Skeletal muscle cell (primary cell): ENCODE data around the gene KLHL36.
"Not testable (repeated sequence)": the region's sequence is repeated elsewhere in the genome, so short reads cannot be mapped to it uniquely, and the experiment has no call there.

ENCODE experiments used
- DNase-seq: peaks from one replicate; pipeline ENCODE4 v3.0.0-alpha.2; 2010; ENCODE audit warnings: low read depth
- H3K4me3 ChIP-seq: 2 replicates; pipeline ENCODE4 v1.5.1; 2011; ENCODE audit warnings: low read depth, mild to moderate bottlenecking, control low read depth, low read length, moderate library complexity

Gene KLHL36

DNA sequence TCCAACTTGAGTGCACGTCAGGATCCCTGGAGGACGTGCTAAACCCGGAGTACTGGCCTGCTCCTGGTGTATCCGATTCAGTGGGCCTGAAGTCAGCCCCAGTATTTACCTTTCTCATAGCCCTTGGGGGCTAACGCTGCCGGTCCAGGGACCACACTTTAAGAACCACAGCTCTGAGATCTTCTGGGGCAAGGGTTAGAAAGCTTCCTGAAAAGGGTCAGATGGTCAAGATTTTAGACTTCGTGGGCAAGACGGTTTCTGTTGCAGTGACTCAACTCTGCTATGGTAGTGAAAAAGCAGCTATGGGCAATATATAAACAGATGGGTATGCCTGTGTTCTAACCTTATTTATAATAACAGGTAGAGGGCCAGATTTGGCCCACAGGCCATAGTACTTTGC, 36.9 kb downstream of the KLHL36 start:
- DNase-seq: no peak
- H3K4me3 ChIP-seq: no peak overlapping the region

DNA sequence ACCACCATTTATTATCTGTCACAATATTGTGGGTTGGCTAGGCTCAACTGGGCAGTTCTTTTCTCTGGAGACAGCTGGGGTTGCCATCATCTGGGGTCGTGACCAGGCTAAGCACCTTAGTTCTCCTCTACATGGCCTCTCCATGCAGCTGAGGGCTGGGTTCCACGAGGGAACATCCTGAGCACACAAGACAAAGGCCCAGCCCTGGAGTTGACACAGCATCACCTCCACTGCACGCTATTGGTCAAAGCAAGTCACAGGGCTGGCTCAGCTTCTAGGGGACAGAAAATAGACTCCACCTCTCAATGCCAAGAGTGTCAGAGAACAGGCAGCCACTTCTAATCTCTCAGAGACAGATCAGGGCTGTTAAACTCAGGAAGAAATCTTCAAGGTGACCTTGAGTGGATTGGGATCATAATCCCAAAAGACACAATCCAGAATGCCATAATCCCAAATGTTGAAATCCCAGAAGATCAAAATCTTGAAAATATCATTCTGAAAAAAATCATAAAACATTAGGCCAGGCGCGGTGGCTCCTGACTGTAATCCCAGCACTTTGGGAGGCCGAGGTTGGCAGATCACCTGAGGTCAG, 38.5 kb downstream of the KLHL36 start:
- no peak overlapping the region for H3K4me3 ChIP-seq
- no peak for DNase-seq

DNA sequence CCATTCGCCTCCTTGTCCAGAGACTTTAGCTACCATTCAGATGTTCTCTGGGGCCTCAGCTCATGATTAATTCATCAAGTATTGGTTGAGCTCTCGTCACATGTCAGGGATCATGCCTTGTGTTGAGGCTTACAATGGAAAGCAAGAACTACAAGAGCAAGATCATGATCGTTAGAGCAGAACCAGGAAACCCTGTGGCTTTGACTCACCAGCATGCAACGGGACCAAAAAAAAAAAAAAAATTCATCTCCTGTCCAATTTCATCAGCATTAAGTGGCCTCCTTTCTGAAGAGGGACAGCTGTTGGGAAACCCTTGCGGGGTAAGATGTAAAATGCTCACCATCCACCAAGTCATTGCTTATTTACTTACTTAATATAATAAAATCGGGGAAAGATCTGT, 39.4 kb downstream of the KLHL36 start:
- peak; percentile 80 for DNase-seq
- H3K4me3 ChIP-seq: no peak overlapping the region

DNA sequence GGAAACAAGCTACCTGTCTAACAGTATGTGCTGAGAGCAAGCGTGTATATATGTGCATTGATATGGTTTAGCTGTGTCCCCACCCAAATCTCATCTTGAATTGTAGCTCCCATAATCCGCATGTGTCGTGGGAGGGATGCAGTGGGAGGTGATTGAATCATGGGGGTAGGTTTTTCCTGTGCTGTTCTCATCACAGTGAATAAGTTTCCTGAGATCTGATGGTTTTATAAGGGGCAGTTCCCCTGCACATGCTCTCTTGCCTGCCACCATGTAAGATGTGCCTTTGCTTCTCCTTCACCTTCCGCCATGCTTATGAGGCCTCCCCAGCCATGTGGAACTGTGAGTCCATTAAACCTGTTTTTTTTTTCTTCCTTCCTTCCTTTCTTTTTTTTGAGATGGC, 39.9 kb downstream of the KLHL36 start:
- not testable (repeated sequence) for DNase-seq, H3K4me3 ChIP-seq

DNA sequence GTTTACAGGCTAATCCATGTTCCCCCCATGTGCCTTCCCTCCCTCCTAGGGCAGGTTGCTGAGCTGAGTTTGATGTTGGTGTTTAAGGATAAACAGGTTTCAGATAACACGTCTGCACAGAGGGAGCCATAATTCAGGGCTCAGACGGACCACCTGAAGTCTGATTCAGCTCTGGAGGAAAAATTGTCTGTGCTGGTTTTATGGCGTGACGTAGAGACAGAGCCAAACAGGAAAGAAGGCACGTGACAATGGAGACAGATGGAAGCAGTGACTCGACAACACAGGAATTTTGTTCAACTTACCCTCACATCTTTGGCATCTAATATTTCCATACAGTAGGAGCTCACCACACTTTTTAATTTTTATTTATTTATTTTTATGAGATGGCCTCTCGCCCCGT, 40.8 kb downstream of the KLHL36 start:
- DNase-seq: peak; percentile 67
- no peak overlapping the region for H3K4me3 ChIP-seq

DNA sequence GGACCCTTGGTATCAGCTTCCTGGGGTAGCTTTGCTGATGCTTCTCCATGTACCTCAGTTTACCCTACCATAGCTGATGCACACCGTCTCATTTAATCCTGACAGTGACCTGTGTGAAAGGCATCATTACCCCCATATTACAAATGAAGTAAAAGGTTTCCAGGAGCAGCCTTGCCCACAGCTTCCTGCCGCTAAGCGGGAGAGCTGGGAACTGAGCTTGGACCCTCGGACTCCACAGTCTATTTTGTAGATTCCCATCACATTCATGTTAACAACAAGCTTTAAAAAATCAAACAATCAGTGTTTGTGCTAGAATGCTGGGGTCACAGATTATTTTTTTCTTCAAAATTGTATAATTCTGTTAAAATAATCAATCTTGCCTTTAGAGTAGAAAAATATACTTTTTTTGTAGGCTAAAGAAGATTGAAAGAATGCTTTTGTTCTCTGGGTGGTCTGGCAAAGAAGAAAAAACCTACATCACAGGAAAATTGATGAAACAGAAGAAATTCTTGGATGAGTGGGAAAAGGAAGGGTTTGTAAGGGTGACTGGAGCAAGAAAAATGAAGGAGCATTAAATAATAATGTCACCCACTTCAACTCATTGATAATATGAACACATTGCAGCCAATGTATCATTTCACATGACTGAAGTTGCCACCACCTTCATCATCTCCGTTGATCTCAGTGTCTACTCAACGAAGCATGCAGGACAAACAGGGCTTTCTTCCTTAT, 41.9 kb downstream of the KLHL36 start:
- no peak for DNase-seq
- H3K4me3 ChIP-seq: no peak overlapping the region

DNA sequence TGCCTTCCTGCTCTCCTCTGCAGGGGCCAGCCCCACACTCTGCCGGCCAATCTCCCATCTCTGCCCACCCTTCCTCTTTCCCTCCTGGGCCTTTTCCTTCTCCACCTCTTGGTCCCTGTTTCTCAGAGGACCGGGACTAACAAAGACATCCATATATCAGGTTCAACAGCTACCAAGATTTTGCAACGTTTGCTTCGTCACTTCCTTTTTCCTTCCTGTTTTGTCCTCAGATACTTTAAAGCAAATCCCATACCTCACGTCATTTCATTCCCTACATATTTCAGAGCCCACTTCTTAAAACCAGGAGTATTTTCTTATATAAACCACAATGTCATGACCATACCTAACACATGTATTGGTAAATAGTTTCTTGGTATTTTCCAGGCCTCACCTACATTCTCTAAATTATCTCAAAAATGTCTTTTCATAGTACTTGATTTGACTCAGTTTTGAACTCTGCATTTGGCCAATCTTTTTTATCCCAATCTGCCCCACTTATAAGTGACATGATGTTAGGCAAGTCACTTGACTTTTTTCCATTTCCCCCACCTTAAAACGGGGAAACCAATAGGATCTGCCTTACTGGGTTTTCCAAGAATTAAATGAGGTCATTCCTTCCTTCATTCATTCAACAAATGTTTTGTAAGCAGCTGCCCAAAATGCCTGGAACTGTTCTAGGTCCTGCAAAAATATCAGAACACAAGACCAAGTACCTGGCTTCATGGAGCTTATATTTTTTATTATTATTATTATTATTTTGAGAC, 44.3 kb downstream of the KLHL36 start:
- no peak overlapping the region for H3K4me3 ChIP-seq
- DNase-seq: no peak

DNA sequence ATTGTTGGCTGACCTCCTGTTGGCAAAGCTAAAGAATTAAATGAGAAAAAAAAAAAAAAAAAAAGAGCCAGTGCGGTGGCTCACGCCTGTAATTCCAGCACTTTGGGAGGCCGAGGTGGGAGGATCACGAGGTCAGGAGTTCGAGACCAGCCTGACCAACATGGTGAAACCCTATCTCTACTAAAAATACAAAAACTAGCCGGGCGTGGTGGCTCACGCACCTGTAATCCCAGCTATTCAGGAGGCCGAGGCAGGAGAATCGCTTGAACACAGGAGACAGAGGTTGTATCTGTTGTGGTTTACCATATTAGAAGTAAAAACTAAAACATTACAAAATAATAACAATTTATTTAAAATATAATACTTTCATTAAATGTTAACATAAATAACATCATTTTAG, 45.6 kb downstream of the KLHL36 start:
- H3K4me3 ChIP-seq, DNase-seq: not testable (repeated sequence)

DNA sequence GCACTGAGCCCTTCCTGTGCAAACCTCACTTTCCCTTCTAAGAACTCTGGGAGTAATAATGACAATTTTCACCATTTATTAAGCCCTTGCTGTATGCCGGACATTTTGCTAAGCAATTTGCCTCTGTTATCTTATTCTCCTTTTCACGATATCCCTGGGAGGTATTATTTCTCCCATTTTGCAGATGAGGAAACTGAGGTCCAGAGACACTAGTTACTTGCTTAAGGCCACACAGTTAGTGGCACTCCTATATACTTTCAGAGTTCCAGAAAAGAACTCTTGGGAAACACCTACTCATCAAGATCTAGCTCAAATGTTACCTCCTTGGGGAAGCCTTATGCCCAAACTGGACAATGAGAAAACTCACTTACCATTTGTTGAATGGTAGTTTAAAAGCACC, 46.7 kb downstream of the KLHL36 start:
- DNase-seq: no peak

DNA sequence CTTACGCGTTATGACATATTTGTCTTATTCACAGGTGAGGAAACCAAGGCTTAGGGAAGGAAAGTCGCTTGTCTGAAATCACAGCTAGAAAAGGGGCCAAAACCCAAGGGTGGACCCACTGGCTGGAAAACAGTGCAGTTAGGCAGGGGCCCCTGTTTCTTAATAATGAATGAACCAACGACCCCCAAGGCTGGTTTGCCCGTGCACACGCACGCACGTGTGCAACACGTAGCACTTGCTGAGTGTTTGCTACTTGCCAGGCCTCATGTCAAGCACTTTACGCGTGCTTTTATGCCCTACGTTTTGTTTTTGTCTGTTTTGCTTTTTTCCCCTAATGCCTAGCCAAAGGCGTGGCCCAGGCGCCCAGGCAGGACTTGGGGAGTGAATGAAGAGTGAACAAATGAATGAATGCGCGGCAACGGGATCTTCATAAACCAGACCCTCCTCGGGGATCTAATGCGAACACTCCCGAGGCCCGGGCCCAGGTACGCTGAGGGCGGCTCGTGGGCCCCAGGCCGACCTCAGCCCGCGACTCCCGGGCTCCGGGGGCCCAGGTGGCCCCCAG, 50.9 kb downstream of the KLHL36 start:
- DNase-seq: no peak
- H3K4me3 ChIP-seq: peak overlapping the region; percentile 75

More for the DNA sequence above, 46.7 kb downstream of the KLHL36 start:
- no peak overlapping the region for H3K4me3 ChIP-seq

DNA sequence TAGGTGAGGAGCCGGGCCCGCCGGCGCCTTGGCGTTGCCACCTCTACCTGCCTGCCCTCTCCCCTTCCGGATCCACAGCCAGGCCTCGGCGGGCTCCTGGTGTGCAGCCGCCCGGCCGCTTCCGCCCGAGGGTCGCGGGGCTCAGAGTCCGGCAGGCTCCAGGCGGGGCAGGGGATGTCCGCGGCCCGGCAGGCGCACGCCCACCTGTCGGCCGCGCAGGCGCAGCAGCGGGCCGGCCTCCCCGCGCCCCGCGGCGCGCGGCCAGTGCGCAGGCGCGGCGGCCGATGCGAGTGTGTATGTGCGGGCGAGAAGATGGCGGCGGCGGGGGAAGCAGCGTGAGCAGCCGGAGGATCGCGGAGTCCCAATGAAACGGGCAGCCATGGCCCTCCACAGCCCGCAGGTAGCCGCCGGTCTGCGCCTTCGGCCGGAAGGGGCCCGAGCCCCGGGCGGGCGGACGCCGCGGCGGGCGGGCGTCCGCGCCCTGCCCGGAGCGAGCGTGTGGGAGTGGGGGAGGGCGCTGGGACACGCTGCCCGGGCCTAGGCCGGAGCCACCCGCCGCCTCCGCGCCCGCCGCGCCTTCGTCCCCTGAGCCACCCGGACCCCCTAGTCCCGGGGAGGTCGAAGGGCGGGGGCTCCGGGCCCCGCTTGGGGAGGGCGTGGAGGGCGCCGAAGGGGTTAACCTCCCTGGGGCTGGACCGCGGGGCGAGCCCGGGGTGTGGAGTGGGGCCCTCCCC, 51.6 kb downstream of the KLHL36 start, which contains the start of gene USP10:
USP10 (plus strand) TSS at position 289 of the 734 bp plus-strand sequence; CDS start at position 380, 91 bp downstream.
- no peak for DNase-seq
- peak within 1 kb of the TSS; percentile 75 for H3K4me3 ChIP-seq

DNA sequence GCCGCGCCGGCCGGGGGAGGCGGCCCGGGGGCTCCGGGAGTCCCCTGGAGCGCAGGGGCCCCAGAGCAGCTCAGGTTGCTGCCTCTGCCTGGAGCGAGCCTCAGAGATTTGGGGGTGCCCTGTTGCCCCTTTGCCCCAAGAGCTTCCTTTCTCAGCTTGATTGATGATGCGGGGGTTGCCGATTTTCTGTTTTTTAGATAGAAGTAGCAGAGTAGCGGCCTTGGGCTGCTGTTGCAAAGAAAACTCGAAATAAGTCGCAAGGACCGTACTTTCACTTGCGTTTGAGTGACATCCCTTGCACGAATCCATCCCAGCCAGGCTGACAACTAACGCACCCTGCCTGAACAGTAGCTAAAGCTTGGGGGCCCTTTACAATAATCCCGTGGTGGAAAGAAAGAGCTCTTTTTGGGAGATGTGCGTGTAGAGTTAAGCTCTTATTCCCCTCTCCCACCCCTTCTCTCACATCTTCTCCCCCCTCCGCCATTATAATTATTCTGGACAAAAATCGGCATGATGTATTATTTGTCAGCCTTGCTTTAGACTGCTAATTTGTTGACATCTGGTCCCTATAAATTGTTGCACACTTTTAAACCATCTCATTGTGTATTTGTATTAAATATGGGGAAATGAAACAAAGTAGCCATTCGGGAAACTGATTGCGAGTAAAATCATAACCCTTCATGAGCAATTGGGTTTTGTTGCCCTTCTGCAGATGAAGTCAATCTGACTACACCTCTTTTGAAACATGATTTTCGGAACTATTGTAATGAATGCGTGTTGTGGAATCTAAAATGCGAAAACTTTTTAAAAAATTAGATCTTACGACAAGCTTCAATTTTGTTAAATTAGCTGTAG, 52.4 kb downstream of the KLHL36 start:
- DNase-seq: no peak
- peak overlapping the region; percentile 75 for H3K4me3 ChIP-seq

DNA sequence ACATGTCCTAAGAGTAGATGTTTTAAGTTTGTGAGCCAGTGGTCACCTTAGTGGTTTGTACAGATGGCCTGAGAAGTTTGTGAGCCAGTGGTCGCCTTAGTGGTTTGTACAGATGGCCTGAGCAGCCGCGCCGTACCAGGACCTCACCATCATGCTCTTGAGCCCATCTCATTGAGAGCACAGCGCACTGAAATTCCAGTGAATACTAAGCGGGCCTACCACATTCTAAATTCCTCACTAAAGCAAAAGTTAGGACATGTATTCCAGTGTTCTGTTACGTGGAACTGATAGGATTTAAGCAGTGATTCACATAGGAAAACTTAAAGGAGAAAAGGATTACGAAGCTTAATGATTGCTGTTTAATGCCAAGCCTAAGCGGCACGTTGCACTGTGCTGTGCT, 55.4 kb downstream of the KLHL36 start:
- no peak overlapping the region for H3K4me3 ChIP-seq
- DNase-seq: no peak

DNA sequence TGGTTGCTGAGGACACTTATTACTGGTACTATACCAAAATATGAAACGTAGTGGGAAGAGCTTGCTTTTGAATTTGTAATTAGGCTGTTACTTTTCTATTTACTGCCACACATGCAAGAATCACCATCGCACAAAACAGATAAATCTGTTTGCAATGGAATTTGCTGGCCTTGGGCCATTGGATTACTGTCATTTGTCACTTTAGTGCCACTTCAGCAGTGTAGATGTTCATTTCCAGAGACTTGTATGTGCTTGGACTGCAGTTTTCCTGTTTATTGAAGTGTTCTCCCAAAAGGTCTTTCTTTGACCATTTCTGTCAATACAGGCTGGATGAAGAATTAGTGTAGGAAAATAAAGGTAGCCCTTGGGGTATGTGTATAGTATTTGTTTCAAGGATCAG, 55.9 kb downstream of the KLHL36 start:
- no peak overlapping the region for H3K4me3 ChIP-seq
- DNase-seq: no peak

DNA sequence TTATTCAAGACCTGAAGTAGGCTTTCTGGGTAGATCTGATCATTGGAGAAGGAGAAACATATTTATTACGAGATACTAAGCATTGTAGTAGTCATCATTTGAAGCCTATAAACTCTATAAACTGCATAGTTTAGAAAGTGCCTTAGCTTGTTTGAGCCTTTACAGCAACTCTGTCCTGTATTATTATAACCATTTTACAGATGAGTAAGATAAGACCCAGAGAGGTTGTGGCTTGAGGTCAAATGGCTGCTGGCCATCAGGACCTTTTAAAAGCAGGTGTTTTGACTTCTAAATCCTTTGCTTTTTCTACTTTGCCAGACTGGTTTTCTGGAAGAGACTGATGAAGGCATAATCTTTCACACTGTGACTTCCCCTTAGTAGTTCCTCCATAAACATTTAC, 58.5 kb downstream of the KLHL36 start:
- DNase-seq: no peak

DNA sequence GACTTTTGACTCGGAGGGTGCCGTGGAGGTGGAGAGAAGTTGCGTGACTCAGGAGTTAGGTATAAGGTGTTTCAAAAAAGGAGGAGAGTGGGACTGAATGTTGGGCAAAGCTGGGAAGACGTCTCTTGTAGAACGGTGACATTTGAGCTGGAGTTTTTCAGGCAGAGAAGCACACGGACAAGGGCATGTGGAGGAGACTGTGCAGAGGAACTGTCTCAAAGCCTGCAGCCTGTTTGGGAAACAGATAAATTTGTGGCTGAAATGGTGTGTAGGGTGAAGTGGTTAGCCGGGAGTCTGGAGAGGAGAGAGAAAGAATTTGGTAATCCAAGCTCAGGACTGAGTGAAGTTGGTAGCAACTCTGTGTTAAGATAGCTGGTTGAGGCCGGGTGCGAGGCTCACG, 61.3 kb downstream of the KLHL36 start:
- H3K4me3 ChIP-seq: no peak overlapping the region

More for the DNA sequence above, 58.5 kb downstream of the KLHL36 start:
- H3K4me3 ChIP-seq: no peak overlapping the region

DNA sequence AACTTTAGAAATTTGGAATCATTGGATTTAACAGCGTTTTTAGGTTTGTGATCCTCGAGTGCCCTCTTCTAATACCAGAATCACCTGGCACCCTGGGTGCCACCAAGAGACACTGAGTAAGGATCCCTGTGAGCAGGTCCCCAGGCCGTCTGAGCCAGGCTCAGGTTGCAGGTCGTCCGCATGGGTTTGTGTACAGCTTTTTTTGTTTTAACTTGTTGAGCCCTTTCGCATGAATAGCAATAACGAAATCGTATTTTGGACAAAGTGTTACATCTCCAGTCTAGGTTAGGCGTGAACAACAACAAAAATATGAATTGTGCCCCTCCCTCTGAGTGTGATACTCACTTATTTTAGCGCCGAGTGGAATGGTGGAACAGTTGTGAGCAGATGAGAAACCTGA, 62.4 kb downstream of the KLHL36 start:
- no peak overlapping the region for H3K4me3 ChIP-seq
- DNase-seq: no peak

More for the DNA sequence above, 61.3 kb downstream of the KLHL36 start:
- DNase-seq: no peak
